GM18867 (cell line): ENCODE measurements around the gene INF2.
"Not testable (repeated sequence)": the region's sequence is repeated elsewhere in the genome, so short reads cannot be mapped to it uniquely, and the experiment has no call there.

Source experiments
- ATAC-seq: cut with Tn5 transposase; IDR thresholded peaks from one replicate; pipeline ENCODE4 v1.9.1; 2021; ENCODE audit warnings: mild to moderate bottlenecking, moderate library complexity; ENCODE audit not compliant: unreplicated experiment

The INF2 gene

GRCh38 chr14:104656014-104656714 is 33.3 kb upstream of the INF2 start:
- ATAC-seq, result no peak

GRCh38 chr14:104657101-104657524 is 32.3 kb upstream of the INF2 start:
- no peak for ATAC-seq

GRCh38 chr14:104657563-104658324 is 31.7 kb upstream of the INF2 start:
- ATAC-seq, result no peak

- no peak for ATAC-seq
Observed at GRCh38 chr14:104658325-104658712, 31.1 kb upstream of the INF2 start.

- ATAC-seq, result no peak
Observed at GRCh38 chr14:104659146-104659545, 30.3 kb upstream of the INF2 start.

- ATAC-seq, result no peak
Observed at GRCh38 chr14:104659764-104660523, 29.5 kb upstream of the INF2 start.

- ATAC-seq, result no peak
Observed at GRCh38 chr14:104660597-104660996, 28.8 kb upstream of the INF2 start.

GRCh38 chr14:104661086-104661485 is 28.3 kb upstream of the INF2 start:
- no peak for ATAC-seq

GRCh38 chr14:104661528-104662157 is 27.8 kb upstream of the INF2 start:
- ATAC-seq, result not testable (repeated sequence)

- not testable (repeated sequence) for ATAC-seq
Observed at GRCh38 chr14:104662472-104662871, 26.9 kb upstream of the INF2 start.

GRCh38 chr14:104664107-104664506 is 25.3 kb upstream of the INF2 start:
- ATAC-seq, result no peak

GRCh38 chr14:104664588-104664987 is 24.8 kb upstream of the INF2 start:
- ATAC-seq, result no peak

- no peak for ATAC-seq
Observed at GRCh38 chr14:104665114-104665656, 24.2 kb upstream of the INF2 start.

GRCh38 chr14:104665657-104666522 is 23.5 kb upstream of the INF2 start:
- ATAC-seq, result no peak

- not testable (repeated sequence) for ATAC-seq
Observed at GRCh38 chr14:104666523-104666895, 22.9 kb upstream of the INF2 start.

- ATAC-seq, result no peak
Observed at GRCh38 chr14:104666981-104667380, 22.4 kb upstream of the INF2 start.

- ATAC-seq, result no peak
Observed at GRCh38 chr14:104669697-104670096, 19.7 kb upstream of the INF2 start.

GRCh38 chr14:104671330-104671977 is 18.0 kb upstream of the INF2 start:
- ATAC-seq, result not testable (repeated sequence)

- ATAC-seq, result not testable (repeated sequence)
Observed at GRCh38 chr14:104672119-104672518, 17.3 kb upstream of the INF2 start.
